DOHH2 (cell line): Measurements from ENCODE around the gene TAF3.

Source experiments
- CTCF ChIP-seq: fragments of 200-600 bp; sonication (generic); IDR thresholded peaks from one replicate; pipeline ENCODE4 v1.5.1; 2014; ENCODE audit warnings: antibody characterized with exemption, mild to moderate bottlenecking, low read depth, low read length; ENCODE audit not compliant: poor library complexity, severe bottlenecking
- EZH2phosphoT487 ChIP-seq: fragments of 200-600 bp; sonication (generic); IDR thresholded peaks from 2 replicates; pipeline ENCODE4 v1.6.1; 2017; ENCODE audit warnings: borderline replicate concordance, mild to moderate bottlenecking, antibody characterized with exemption, low read length, moderate library complexity, mixed read lengths

DNA sequence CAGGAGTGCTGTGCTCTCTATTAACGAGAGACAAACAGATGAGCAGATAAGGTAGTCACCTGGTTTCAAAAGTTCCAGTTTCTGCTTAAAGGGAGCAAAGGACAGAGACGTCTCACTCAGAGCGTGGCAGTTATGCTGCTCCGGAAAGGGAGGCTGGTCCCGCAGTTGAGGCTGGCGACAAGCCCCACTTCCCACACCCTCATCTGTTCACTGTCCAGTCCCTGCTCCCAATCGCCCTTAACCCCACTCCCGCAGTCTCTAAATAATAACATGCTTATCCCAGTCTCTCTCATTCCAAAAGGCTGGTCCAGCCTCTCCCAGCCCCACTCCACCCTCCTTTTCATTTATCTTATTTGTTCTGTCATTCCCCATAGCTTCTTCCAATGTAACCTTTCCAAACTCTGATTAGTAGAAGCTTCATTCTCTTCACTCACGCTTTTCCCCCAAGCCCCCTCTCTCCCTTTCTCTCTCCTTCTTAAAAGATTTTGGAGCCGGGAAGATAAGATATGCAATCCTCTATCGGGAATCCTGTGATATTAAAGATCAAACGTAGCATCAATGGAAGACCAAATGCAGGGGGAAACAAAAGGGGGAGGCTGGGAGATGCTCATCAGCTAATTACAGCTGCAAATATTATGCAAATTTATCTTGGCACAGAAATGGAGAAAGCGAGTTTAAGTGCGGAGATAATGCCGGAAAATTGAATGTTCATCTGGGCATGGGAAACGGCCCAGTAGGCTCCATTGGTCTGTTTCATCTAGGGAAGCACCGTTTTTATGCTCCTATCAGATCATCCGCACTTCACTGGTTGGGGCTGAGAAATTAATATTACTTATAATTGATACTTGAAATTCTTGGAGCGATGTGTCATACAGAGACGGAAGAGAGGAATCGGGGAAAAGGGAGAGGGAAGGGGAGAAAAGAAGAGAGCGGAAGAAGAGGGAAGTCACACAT lies 219.9 kb downstream of the TAF3 start:
- TF ChIP-seq CTCF (no peak), EZH2phosphoT487 (no peak; the same call in 1 of the 2 replicates)
